ENCODE measurements around the gene SERPINB12. TPM values are rescaled to one million over a fixed set of nuclear protein-coding genes. Genes with fewer than 3 reads are reported as not detected.

The SERPINB12 gene
- total RNA-seq, 2 donors from 2014 or later, result not detected

DNA sequence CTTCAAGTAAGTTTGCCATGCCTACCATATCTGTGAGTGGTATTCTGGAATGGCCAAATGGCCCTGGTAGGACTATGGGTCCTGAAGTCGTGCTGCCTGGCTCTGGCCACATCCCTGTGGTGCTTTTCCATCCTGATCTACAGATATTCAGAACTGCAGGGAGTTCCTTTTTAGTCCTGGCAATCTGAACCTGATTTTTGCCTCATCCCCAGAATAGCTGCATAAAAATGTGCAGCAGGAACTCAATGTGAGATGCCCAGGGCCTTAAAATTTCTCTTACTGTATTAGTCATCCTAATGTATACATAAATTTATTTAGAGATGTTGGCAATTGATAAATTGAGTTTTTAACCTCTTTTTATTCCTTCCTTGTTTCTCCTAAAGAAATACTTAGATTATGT, 50.3 kb downstream of the SERPINB12 start:
- no peaks in the 10 kb centered on the region for H3K4me1 ChIP-seq
- no peak overlapping the region for H3K27ac ChIP-seq
- H3K9ac ChIP-seq (ENCODE audit: low read depth in 2 of 2, low read length in 2 of 2), result no peak overlapping the region
- no peak overlapping the region for H3K4me3 ChIP-seq
- no peak for TF ChIP-seq CTCF (IDR thresholded peaks at IDR 0.05)
- no peaks in the 10 kb centered on the region for H3K36me3 ChIP-seq
- H3K27me3 ChIP-seq, result no peaks in the 10 kb centered on the region
- no peaks in the 10 kb centered on the region for H3K9me3 ChIP-seq
- intact Hi-C loops (cut with DNase I), result no loop called here
- no peak for DNase-seq

DNA sequence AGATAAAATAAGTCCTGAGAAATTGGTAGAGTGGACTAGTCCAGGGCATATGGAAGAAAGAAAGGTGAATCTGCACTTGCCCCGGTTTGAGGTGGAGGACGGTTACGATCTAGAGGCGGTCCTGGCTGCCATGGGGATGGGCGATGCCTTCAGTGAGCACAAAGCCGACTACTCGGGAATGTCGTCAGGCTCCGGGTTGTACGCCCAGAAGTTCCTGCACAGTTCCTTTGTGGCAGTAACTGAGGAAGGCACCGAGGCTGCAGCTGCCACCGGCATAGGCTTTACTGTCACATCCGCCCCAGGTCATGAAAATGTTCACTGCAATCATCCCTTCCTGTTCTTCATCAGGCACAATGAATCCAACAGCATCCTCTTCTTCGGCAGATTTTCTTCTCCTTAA, 54.8 kb downstream of the SERPINB12 start:
- Histone ChIP-seq H3K4me3 (no peak overlapping the region), H3K36me3 (no peaks in the 10 kb centered on the region), H3K27ac (no peak overlapping the region), H3K9me3 (no peaks in the 10 kb centered on the region), H3K9ac (ENCODE audit: low read depth in 2 of 2, low read length in 2 of 2) (no peak overlapping the region), H3K27me3 (no peaks in the 10 kb centered on the region), H3K4me1 (no peaks in the 10 kb centered on the region)
- intact Hi-C loops (cut with DNase I), result no loop called here
- no peak for TF ChIP-seq CTCF (IDR thresholded peaks at IDR 0.05)
- no peak for DNase-seq

DNA sequence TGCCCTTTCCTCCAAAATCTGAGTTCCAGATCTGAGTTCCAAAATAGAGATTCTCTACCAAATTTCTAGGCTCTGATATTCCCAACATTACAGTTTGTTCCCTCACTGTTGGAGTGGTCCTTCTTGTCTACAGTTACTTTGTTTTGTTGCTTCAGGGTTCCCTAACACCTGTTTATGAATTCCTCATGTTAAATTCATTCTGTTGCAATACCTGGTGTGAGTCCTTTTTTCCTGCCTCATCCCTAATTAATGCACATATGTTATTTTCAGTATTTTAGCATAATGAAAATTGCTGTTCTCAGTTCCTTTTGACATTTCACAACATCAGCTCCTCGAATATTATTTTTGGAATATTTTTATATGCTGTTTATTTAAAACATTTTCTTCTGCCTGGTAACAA, 61.2 kb downstream of the SERPINB12 start:
- Histone ChIP-seq H3K9ac (ENCODE audit: low read depth in 2 of 2, low read length in 2 of 2) (no peak overlapping the region), H3K4me1 (no peaks in the 10 kb centered on the region), H3K9me3 (no peaks in the 10 kb centered on the region), H3K27ac (no peak overlapping the region), H3K36me3 (no peaks in the 10 kb centered on the region), H3K27me3 (no peaks in the 10 kb centered on the region), H3K4me3 (no peak overlapping the region)
- intact Hi-C loops (cut with DNase I), result loop anchor here (10.0 kb wide), 1 partner anchor 201 kb away; no protein-coding TSS in a partner anchor
- DNase-seq, result no peak
- no peak for TF ChIP-seq CTCF (IDR thresholded peaks at IDR 0.05)

GRCh38 chr18:63603772-63604171, 61.6 kb downstream of the SERPINB12 start:
- no peak overlapping the region for H3K9ac ChIP-seq (ENCODE audit: low read depth in 2 of 2, low read length in 2 of 2)

DNA sequence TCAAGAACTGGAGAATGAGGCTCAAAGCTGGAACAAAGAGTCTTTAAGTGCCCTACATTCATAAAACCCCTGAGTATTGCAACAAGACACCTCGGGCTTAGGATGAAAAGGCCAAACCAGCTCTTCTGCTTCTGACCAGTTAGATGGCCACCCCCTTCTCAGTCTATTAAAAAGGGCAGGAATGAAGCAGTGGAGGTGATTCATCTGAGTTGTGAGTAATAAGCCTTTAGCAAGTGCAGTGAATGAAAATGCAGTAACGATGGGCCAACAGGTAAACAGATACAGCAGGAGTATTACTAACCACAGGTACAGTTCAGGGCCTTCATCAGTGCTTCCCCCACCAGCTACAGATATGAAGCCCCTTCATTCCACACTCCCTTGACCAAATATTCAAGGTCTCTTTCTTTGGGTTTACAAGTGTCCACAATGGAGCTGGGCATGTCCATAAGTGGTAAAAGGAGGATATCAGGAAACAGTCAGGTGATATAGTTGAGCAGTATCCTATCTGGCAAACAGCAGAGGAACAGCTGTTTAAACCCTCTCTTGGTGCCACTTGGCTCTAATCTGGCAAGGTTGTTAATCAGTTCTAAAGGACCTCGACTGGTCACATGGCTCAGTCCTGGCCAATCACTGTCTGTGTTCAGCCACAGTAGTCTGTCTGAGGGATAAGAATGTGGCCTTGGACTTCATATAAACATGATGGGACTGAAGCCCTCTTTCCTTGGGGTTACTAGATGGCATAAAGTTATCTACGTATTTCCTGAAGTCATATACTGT, 62.8 kb downstream of the SERPINB12 start:
- no peak for DNase-seq
- no peak overlapping the region for H3K9ac ChIP-seq (ENCODE audit: low read depth in 2 of 2, low read length in 2 of 2)
- no peak for TF ChIP-seq CTCF (IDR thresholded peaks at IDR 0.05)
- no peaks in the 10 kb centered on the region for H3K36me3 ChIP-seq
- H3K4me3 ChIP-seq, result no peak overlapping the region
- intact Hi-C loops (cut with DNase I), result loop anchor here (10.0 kb wide), 1 partner anchor 200 kb away; no protein-coding TSS in a partner anchor
- no peaks in the 10 kb centered on the region for H3K27me3 ChIP-seq
- no peak overlapping the region for H3K27ac ChIP-seq
- no peaks in the 10 kb centered on the region for H3K9me3 ChIP-seq
- H3K4me1 ChIP-seq, result no peaks in the 10 kb centered on the region

More at GRCh38 chr18:63603772-63604171, 61.6 kb downstream of the SERPINB12 start:
- no peaks in the 10 kb centered on the region for H3K27me3 ChIP-seq
- no peaks in the 10 kb centered on the region for H3K4me1 ChIP-seq
- no peaks in the 10 kb centered on the region for H3K36me3 ChIP-seq
- H3K9me3 ChIP-seq, result no peaks in the 10 kb centered on the region
- no peak overlapping the region for H3K27ac ChIP-seq
- TF ChIP-seq CTCF (IDR thresholded peaks at IDR 0.05), result no peak
- H3K4me3 ChIP-seq, result no peak overlapping the region
- intact Hi-C loops (cut with DNase I), result loop anchor here (10.0 kb wide), 1 partner anchor 201 kb away; no protein-coding TSS in a partner anchor
- no peak for DNase-seq
